HL-60 (cell line): ENCODE data around the gene OR5H2.

Experiments
- GABPA ChIP-seq: IDR thresholded peaks from 2 replicates; pipeline ENCODE4 v1.6.1; 2012; ENCODE audit warnings: low read depth
- POLR2AphosphoS5 ChIP-seq: IDR thresholded peaks from 2 replicates; pipeline ENCODE4 v1.6.1; 2012; ENCODE audit warnings: low read depth
- SPI1 ChIP-seq: IDR thresholded peaks from 2 replicates; pipeline ENCODE4 v1.6.1; 2012; ENCODE audit warnings: low read depth, mild to moderate bottlenecking, borderline replicate concordance
- TF ChIP-seq, protein P1 (sequence below): IDR thresholded peaks from one replicate; pipeline ENCODE4 v1.5.1; 2011; ENCODE audit warnings: low read length, control low read depth, inconsistent platforms; ENCODE audit not compliant: insufficient read depth

DNA sequence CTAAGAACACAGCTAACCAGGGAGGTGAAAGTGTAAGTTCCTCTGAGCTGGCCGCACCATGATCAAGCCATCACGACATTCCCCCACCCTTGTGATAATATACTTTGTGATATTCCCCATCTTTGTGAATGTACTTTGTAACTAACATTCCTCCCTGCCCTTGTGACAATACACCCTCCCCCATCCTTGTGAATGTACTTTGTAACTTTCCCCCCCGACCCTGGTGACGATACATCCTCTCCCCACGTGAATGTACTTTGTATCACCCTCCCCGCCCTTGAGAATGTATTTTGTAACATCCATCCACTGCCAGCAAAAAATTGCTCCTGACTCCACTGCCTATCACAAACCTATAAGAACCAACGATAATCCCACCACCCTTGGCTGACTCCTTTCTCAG lies 38.5 kb upstream of the OR5H2 start:
- TF ChIP-seq, protein P1, sequence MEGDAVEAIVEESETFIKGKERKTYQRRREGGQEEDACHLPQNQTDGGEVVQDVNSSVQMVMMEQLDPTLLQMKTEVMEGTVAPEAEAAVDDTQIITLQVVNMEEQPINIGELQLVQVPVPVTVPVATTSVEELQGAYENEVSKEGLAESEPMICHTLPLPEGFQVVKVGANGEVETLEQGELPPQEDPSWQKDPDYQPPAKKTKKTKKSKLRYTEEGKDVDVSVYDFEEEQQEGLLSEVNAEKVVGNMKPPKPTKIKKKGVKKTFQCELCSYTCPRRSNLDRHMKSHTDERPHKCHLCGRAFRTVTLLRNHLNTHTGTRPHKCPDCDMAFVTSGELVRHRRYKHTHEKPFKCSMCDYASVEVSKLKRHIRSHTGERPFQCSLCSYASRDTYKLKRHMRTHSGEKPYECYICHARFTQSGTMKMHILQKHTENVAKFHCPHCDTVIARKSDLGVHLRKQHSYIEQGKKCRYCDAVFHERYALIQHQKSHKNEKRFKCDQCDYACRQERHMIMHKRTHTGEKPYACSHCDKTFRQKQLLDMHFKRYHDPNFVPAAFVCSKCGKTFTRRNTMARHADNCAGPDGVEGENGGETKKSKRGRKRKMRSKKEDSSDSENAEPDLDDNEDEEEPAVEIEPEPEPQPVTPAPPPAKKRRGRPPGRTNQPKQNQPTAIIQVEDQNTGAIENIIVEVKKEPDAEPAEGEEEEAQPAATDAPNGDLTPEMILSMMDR: no peak
- TF ChIP-seq POLR2AphosphoS5: no peak
- no peak for TF ChIP-seq SPI1
- TF ChIP-seq GABPA: no peak
